ENCODE data around the gene MT1E.

MT1E gene

DNA sequence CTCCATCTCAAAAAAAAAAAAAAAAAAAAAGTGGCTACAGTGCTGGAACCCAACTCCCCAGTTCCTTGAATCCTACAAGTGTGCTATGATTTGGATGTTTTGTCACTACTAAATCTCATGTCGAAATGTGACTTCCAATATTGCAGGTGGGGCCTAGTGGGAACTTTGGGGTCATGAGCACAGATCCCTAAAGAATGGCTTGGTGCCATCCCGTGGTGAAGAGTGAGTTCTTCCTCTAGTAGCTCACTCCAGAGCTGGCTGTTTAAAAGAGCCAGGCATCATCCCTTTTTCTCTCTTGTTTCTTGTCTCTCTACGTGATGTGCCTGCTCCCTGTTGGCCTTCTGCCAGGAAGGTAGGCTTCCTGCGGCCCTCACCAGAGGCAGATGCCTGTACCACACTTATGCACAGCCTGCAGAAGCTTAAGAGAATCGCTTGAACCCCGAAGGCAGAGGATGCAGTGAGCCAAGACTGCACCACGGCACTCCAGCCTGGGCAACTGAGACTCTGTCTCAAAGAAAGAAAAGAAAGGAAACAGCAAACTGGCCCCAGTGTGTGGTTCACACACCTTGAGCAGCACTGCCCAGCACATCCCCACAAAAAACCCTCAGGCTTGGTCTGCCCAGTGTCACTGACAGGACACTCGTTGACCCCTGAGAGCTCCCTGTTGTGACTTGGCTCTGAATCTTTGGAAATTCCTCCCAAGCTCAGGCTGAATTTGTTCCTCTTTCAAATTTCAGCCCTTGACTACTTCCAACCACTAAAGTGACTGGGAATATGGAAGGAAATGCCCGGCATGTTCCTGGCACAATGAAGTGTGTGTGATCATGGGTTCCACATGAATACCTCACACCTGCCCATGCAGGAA is 3.1 kb downstream of the MT1E start:
- DNase-seq: no peak

DNA sequence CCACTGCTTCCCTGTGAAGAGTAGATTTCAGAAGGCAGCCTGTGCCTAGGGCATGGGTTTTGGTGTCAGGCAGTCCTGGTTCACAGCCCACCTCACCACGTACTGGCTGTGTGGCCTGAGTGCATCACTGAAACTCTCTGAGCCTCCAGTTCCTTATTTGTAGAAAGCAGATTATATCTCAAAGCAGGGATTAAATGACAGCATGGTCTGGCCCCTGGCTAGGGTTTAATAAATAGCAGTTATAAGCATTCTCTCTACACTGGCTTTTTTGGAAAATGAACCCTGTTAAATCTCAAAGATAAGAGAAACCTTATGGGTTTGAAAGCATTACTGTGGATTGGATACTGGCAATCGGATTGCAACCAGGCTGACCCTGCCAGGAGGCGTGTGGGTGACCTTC is 4.0 kb downstream of the MT1E start:
- DNase-seq: no peak

DNA sequence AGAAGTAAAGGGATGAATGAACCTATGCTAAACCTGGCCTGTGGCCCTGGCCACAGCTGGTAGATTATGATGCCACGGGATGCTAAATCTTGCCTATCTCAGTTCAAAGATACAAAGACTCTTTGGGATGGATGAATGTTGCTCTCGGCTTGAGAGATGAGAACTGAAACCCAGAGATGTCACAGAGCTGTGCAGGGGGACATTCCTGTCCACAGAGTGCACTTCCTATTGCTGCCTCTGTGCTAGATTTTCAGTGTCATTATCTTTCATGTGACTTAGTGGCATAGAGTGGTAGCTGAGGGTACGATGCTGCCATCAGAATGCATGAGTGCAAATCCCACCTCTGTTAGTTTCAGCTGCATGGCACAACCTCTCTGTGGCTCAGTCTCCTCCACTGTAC is 4.6 kb downstream of the MT1E start:
- DNase-seq: no peak

DNA sequence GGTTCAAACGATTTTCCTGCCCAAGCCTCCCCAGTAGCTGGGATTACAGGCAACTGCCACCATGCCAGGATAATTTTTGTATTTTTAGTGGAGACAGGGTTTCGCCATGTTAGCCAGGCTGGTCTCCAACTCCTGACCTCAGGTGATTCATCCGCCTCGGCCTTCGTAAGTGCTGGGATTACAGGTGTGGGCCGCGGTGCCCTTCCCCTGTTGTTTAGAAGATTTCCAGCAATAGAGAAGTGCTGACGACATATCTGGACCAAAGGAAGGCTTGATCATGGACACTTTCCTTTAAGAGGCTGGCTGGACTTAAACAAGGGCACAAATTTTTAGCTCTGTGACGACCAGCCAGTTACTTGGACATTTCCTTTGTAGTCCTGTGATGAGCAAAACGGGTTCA is 5.6 kb downstream of the MT1E start:
- DNase-seq: no peak

DNA sequence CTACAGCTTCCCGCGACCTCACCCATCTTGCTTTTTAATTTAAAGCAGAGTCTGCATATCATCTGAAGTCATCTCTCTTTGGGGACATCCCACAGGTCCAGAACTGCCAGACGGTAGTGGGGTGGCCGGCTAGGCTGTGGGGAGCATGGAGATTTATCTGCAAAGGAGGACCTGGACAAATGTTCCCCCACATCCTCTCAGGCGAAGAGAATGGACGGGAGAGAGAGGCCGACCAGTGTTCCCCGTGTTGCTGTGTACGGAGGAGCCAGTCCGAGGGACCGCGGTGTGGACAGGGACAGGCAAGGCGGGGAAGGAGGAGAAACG is 6.2 kb downstream of the MT1E start:
- DNase-seq: no peak

DNA sequence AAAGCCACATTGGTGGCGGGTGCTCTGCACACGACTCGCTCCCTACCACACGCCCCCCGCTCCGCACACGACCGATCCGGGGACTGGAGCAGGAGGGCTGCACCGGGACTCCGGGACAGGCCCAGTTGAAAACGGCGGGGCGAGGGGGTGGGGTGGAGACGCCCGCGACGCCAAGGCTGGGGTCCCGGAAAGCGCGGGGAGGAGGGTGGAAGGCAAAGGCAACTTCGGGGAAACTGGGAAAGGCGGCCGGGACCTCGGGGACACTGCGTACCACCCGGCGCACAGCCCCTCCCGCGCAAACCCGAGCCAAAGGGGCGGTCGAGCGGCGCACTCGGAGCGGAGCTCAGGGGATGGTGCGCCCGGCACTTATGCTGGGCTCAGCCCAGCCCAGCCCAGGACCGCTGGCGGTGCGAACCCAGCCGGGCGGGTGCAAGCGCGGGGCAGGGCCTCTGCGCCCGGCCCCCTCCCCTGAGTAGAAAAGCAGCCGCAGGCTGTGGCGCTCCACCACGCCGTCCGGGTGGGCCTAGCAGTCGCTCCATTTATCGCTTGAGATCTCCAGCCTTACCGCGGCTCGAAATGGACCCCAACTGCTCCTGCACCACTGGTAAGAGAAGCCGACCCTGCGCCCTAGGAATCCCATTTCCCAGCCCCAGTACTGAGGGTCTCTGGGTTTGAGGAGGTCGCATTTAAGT is 6.7 kb downstream of the MT1E start, which contains the start of gene MT1M:
TSS of gene MT1M (plus strand) at position 504 of the 692 bp plus-strand sequence. CDS start at position 577, 73 bp downstream.
- no peak for DNase-seq

DNA sequence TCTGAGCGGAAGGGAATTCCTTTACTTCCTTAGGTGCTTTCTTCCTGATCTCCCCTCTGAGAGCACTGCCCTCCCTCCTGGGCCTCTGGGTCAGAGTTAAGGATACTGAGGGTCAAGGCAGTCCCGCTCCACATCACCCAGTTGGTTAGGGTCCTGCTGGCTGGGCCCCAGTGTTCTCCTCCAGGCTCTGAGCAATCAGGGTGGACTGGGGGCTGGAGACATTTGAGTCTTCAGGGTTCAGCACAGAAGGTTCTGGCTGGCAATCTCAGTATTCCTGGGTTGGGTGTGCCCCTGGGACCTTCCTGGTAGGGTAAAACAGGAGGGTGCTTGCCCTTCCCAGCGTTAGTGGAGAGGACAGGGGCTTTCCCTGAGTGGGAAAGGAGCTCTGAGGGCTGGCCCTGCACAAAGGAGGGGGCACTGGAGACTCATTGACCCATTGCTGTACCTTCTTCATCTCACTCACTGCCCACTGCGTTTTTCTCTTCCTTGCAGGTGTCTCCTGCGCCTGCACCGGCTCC is 7.3 kb downstream of the MT1E start:
- no peak for DNase-seq

DNA sequence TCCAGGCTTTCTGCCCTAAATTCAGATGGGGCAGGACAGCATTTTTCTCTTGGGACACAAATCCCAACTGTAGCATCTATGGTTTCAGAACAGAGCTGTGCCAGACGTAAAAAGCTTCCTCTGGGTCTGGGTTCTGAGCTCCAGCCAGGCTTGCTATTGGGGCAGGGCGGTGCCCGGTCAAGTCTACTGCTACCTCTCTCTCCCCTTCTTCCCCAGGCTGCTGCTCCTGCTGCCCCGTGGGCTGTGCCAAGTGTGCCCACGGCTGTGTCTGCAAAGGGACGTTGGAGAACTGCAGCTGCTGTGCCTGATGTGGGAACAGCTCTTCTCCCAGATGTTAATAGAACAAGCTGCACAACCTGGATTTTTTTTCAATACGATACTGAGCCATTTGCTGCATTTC is 8.0 kb downstream of the MT1E start:
- DNase-seq: no peak

DNA sequence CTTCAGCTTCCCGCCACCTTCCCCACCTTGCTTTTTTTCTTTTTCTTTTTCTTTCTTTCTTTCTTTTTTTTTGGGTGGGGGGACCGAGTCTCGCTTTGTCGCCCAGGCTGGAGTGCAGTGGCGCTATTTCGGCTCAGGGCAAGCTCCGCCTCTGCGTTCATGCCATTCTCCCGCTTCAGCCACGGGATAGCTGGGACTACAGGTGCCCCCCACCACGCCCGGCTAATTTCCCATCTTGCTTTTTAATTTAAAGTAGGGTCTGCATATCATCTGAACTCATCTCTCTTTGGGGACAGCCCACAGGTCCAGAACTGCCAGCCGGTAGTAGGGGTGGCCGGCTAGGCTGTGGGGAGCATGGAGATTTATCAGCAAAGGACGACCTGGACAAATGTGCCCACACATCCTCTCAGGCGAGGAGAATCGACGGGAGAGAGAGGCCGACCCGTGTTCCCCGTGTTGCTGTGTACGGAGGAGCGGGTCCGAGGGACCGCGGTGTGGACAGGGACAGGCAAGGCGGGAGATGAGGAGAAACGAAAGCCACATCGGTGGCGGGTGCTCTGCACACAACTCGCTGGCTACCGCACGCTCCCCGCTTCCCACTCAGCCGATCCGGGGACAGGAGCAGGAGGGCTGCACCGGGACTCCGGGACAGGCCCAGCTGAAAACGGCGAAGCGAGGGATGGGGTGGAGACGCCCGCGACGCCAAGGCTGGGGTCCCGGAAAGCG is 9.3 kb downstream of the MT1E start:
- DNase-seq: no peak

DNA sequence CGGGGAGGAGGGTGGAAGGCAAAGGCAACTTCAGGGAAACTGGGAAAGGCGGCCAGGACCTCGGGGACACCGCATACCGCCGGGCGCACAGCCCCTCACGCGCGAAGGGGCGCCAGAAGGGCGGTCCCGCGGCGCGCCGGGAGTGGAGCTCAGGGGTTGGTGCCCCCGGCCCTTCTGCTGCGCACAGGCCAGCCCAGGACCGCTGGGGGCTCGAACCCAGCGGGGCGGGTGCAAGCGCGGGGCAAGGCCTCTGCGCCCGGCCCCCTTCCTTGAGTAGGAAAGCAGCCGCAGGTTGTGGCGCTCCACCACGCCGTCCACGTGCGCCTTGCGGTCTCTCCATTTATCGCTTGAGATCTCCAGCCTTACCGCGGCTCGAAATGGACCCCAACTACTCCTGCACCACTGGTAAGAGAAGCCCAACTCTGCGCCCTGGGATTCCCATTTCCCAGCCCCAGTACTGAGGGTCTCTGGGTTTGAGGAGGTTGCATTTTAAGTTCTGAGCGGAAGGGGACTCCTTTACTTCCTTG is 9.9 kb downstream of the MT1E start:
- no peak for DNase-seq

DNA sequence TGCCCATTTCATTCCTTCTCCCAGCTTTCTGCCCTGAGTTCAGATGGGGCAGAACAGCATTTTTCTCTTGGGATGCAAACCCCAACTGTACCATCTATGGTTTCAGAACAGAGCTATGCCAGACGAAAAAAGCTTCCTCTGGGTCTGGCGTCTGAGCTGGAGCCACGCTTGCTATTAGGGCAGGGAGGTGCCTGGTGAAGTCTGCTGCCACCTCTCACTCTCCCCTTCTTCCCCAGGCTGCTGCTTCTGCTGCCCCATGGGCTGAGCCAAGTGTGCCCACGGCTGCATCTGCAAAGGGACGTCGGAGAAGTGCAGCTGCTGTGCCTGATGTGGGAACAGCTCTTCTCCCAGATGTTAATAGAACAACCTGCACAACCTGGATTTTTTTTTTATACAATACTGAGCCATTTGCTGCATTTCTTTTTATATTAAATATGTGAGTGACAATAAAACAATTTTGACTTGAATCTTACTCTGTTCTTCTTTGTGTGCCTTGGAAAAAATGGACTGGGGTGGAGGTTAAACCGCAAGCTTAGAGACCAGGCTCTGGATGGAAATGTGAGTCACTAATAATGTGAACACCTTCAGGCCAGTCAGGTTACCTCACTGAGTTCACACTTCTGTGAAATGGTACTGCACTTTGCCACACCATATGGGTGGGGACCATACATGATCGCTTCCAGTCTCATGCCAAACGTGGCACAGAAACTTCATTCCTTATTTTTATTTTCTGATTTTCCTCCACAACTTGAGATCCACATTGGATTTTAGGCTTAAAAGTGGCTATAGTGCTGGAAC is 11.2 kb downstream of the MT1E start:
- DNase-seq: no peak

DNA sequence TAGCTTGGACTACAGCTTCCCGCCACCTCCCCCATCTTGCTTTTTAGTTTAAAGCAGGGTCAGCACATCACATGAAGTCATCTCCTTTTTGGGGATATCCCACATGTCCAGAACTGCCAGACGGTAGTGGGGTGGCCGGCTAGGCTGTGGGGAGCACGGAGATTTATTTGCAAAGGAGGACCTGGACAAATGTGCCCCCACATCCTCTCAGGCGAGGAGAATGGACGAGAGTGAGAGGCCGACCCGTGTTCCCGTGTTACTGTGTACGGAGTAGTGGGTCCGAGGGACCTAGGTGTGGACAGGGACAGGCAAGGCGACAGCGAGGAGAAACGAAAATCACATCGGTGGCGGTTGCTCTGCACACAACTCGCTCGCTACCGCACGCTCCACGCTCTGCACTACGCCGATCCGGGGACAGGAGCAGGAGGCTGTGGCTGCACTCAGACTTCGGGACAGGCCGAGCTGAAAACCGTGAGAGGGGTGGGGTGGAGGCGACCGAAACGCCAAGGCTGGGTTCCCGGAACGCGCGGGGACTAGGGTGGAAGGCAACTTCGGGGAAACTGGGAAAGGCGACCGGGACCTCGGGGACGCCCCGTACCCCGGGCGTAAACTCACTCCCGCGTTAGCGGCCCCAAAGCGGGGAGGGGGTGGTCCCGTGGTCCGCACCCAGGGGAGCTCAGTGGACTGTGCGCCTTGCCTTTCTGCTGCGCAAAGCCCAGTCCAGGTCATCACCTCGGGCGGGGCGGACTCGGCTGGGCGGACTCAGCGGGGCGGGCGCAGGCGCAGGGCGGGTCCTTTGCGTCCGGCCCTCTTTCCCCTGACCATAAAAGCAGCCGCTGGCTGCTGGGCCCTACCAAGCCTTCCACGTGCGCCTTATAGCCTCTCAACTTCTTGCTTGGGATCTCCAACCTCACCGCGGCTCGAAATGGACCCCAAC is 12.5 kb downstream of the MT1E start, which contains the start of gene MT1A:
TSS of gene MT1A (plus strand) at position 853 of the 937 bp plus-strand sequence. CDS start at position 926, 73 bp downstream.
- DNase-seq: peak; percentile 83

DNA sequence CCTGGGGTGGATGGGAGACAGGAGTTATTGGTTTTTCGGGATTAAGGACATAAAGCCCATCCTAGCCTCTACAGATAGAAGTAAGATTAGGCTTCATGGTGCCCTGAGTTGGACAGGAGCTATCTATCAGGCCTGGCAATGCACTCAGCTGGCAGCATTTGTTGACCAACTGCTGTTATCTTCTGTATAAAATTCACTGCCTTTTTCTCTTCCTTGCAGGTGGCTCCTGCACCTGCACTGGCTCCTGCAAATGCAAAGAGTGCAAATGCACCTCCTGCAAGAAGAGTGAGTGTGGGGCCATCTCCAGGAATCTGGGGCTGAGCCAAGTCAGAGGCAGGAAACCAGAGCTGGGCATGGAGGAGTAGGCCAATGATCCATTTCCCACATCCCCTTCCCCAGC is 13.5 kb downstream of the MT1E start:
- DNase-seq: no peak

DNA sequence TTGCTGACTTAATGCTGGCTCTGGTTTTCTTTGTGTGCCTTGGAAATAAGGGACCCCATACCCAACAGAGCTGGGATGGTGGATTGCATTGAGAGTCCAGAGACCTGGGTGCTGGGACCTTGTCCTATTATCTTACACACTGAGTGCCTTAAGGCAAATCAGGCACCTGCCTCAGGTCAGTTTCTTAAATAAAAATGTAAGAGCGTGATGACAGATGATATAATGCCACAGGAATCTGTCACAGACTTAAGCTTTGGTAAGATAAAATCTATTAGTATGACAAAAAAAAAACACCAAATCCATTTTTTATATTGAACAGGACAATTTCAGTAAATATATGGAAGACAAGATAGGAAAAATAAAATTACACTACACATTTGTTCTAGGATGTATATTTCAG is 14.5 kb downstream of the MT1E start:
- no peak for DNase-seq

DNA sequence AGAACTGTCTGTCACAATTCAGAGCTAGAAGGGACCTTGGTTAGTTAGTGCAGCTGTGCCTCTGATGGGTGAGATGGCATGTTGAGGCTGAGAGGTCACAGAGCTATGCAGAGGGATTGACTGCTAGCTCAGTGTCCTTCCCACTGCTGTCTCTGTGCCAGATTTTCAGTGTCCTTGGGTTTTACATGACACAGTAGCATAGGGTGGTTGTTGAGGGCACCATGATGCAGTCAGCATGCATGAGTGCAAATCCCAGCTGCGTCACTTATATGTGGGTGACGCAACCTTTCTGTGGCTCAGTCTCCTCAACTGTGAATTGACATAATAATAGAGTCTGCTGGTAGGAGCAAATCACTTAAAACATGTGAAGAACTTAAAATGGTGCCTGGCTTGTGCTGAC is 15.6 kb downstream of the MT1E start:
- DNase-seq: no peak

DNA sequence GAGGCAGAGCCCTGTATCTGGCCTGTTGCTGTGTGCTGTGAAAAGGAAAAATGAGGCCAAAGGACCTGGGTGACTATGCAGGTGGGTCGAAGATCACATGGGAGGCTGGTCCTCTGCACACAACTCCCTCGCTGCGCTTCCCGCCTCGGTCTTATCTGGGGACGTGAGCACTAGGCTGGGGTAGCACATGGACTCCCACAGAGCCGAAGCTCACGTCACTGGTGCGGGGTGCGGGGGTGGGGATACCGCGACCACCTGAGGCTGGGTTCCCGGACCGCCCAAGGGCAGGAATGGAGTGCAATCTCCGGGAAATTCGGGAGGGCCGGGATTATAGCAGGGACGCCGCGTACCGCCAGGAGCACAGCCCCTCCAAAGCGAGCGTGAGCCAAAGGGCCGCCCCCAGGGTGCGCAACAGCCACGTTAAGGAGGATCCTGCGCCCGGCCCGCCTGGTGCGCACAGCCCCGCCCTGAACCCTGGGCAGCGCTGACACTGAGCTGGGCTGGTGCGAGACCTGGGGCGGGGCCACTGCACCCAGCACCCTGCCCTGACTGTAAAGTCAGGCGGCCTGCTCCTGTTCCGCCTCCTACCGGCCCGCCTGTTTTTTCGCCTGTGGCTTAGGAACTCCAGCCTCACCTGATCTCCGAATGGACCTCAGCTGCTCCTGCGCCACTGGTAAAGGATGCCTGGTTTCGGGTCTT is 17.6 kb downstream of the MT1E start:
- peak; percentile 85 for DNase-seq

DNA sequence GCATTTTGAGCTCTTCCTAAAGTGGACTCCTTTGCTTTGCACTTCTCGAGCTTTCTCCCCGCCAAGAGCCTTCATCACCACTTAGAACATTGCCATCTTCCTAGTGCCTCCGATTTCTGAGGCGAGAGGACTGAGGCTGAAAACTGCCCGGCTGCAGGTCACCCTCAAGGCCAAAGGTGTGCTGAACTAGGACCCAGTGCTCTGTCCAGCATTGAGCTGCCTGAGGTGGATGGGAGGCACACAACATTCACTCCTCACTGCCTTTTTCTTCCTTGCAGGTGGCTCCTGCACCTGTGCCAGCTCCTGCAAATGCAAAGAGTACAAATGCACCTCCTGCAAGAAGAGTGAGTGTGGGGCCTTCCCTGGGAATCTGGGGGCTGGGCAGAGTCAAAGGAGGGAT is 18.3 kb downstream of the MT1E start:
- no peak for DNase-seq

DNA sequence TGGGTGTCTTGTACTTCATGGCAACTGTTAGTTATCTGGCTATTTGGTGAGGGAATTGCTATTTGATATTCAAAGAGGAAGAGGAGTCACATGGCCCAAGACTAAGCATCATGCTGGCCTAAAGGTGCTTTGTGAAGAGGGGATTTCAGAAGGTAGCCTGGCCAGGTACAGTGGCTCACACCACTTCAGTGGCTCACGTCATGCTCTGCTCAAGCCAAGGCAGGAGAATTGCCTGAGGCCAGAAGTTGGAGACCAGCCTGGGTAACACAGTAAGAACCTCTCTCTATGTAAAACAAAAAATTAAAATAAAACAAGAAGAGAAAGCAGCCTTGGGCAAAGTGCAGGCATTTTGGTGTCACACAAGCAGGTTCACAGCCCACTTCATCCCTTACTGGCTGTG is 19.7 kb downstream of the MT1E start:
- no peak for DNase-seq

DNA sequence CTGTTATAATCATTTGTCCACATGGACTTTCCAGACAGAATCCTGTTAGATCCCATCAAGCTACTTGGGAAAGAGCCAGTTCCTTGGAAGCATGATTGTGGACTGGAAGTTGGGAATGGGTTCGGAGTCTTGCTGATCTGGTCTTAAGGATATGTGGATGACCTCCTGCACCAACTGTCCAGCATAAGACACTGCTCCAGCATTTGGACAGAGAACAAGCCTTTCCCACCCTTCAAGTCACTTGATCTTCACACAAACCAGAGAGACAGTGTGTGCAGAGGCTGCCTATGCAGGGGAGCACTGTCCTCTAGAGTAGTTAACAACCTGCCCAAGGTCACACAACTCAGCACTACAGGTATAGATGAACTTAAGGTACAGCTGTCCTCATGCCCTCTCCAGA is 20.3 kb downstream of the MT1E start:
- DNase-seq: no peak

DNA sequence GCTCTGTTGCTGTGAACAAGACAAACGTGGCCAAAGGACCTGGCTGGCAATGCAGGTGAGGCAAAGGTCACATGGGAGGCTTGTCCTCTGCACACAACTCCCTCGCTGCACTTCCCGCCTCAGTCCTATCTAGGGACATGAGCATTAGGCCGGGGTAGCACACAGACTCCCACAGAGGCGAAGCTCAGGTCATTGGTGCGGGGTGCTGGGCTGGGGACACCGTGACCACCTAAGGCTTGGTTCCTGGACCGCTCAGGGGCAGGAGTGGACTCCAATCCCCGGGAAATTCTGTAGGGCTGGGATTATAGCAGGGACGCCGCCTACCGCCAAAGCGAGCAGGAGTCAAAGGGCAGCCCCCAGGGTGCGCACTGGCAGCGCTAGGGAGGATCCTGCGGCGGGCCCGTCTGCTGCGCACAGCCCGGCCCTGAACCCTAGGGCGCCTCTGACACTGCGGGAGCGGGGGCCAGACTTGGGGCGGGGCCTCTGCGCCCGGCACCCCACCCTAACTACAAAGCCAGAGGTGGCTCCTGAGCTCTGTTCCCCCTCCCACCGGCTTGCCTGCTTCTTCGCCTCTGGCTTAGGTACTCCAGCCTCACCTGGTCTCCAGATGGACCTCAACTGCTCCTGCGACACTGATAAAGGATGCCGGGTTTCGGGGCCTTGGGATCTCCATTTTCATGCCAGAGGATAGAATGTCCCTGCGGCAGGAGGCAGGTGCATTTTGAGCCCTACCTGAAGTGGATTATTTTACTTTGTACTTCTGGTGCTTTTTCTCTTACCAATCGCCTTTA is 22.3 kb downstream of the MT1E start:
- DNase-seq: no peak
